GM19372 (cell line): ENCODE results near the gene GPR18.
"Not testable (repeated sequence)": the region's sequence is repeated elsewhere in the genome, so short reads cannot be mapped to it uniquely, and the experiment has no call there.

ENCODE experiments used
- ATAC-seq: cut with Tn5 transposase; IDR thresholded peaks from one replicate; pipeline ENCODE4 v1.9.1; 2021; ENCODE audit warnings: mild to moderate bottlenecking, low read depth, moderate library complexity; ENCODE audit not compliant: unreplicated experiment

The GPR18 gene

GRCh38 chr13:99214731-99215130, 43.4 kb downstream of the GPR18 start:
- no peak for ATAC-seq

GRCh38 chr13:99214232-99214631, 43.9 kb downstream of the GPR18 start:
- ATAC-seq = no peak

- no peak for ATAC-seq
Measured at GRCh38 chr13:99211421-99212035, 46.7 kb downstream of the GPR18 start.

GRCh38 chr13:99210627-99211026, 47.6 kb downstream of the GPR18 start:
- not testable (repeated sequence) for ATAC-seq

DNA sequence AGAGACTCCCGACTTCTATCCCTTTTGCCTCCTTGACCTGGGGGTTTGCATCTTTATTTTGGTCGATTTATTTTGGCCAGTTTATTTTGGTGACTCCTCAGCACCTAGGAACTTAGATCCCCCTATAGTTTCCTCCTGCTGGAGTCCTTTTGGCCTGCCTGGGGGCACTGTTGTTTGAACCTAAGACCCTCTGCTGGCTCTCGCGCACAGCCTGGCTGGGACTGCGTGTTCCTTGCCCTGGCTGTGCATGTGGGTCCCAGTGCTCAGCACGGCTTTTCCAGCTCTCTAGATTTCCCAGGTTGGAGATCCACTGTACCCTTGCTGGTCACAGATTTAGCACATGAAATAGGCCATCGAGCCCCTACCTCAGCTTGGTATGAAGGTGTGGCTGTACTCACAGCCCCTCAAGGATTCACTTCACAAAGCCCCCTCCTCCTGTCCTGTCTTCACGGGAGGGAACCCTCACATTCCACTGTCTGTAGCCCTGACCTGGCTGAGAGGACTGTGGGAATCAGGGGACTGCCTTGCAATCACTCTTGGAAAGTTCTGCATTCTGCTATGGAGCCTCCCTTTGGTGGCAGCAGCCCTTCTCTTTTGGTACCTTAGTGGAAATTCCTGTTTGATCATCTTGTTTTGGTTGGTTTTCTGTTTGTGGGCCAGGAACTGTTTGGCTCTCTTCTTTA, 49.2 kb downstream of the GPR18 start:
- ATAC-seq = no peak

- ATAC-seq = no peak
Measured at GRCh38 chr13:99208185-99208584, 50.0 kb downstream of the GPR18 start.

GRCh38 chr13:99207511-99207910, 50.7 kb downstream of the GPR18 start:
- no peak for ATAC-seq

DNA sequence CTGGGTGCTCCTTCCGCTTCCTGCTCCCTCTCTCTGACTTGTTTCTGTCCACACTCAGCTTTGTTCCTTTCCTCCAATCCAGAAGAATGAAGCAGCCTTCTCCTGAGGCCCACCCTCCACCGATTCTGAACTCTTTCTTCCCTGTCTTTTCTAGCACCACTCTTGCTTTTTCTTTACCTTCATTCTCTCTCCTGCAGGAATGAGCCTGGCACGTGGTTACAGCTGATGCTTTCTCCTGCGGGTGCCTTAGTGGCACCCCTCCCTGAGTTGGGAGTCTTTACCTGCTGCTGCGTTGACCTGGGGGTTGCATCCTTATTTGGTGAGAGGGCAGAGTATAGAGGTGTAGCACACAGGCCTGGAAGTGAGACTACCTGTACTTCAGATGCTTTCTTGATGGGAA, 51.3 kb downstream of the GPR18 start:
- ATAC-seq = no peak

- no peak for ATAC-seq
Measured at GRCh38 chr13:99206226-99206625, 52.0 kb downstream of the GPR18 start.

- ATAC-seq = no peak
Measured at GRCh38 chr13:99205621-99206220, 52.5 kb downstream of the GPR18 start.
